ENCODE measurements around the gene RHOC. TPM values are rescaled to one million over a fixed set of nuclear protein-coding genes. Genes with fewer than 3 reads are reported as not detected.

RHOC gene
- total RNA-seq, 2 donors from 2014 or later: 297 to 387 TPM

- intact Hi-C loops (cut with DNase I): loop anchor here in 1 of 2 donors (5.0 kb wide), 1 partner anchor 34 kb away; the partner anchor contains the start of gene RHOC
- DNase-seq (ENCODE audit: low spot score): no peak
These were observed 34.1 kb downstream of the RHOC start for GRCh38 chr1:112672842-112673241.

- no peak for DNase-seq (ENCODE audit: low spot score)
- intact Hi-C loops (cut with DNase I): loop anchor here in 1 of 2 donors (5.0 kb wide), 1 partner anchor 35 kb away; the partner anchor contains the start of gene RHOC
These were observed 34.9 kb downstream of the RHOC start for GRCh38 chr1:112672009-112672408.

GRCh38 chr1:112666946-112667345 is 40.0 kb downstream of the RHOC start:
- DNase-seq (ENCODE audit: low spot score): no peak
- intact Hi-C loops (cut with DNase I): no loop called here

GRCh38 chr1:112665857-112666256 is 41.1 kb downstream of the RHOC start:
- intact Hi-C loops (cut with DNase I): loop anchor here in 1 of 2 donors (2.0 kb wide), 1 partner anchor 29 kb away; no protein-coding TSS in a partner anchor
- no peak for DNase-seq (ENCODE audit: low spot score)

- intact Hi-C loops (cut with DNase I): no loop called here
- DNase-seq (ENCODE audit: low spot score): no peak
These were observed 55.7 kb downstream of the RHOC start for GRCh38 chr1:112651205-112651604.

Other genes with a start within 250 kb of the RHOC start
- 1 to 10 TPM; 2.5 to 3.2 TPM for gene WNT2B, start 198.2 kb downstream of the RHOC start, total RNA-seq
- 10 to 100 TPM; 17.9 to 19.4 TPM for gene ST7L, start 88.0 kb downstream of the RHOC start, total RNA-seq
- gene CAPZA1, start 87.3 kb downstream of the RHOC start, total RNA-seq: 100 to 1,000 TPM; 104 to 109 TPM
- 10 to 100 TPM; 29.5 to 32.3 TPM for gene MOV10, start 32.5 kb downstream of the RHOC start, total RNA-seq
- gene PPM1J, start 8.2 kb upstream of the RHOC start, total RNA-seq: 1 to 10 TPM; 2.1 to 3.0 TPM
- 10 to 100 TPM; 34.0 to 39.7 TPM for gene SLC16A1, start 249.1 kb upstream of the RHOC start, total RNA-seq